Neural progenitor cell (in vitro differentiated cells): ENCODE data around the gene LGALS7B.

ENCODE experiments used
- EZH2 ChIP-seq: fragments of 200-600 bp; sonication (generic); IDR thresholded peaks from 2 replicates; pipeline ENCODE4 v1.6.1; 2017; ENCODE audit warnings: antibody characterized with exemption, mild to moderate bottlenecking, moderate library complexity
- EZH2phosphoT487 ChIP-seq: fragments of 200-600 bp; sonication (generic); IDR thresholded peaks from 2 replicates; pipeline ENCODE4 v1.6.1; 2017; ENCODE audit warnings: antibody characterized with exemption
- TF ChIP-seq, protein P1 (sequence below): fragments of 200-600 bp; sonication (generic); IDR thresholded peaks from 2 replicates; pipeline ENCODE4 v1.5.1; 2017; ENCODE audit warnings: antibody characterized with exemption, mild to moderate bottlenecking

DNA sequence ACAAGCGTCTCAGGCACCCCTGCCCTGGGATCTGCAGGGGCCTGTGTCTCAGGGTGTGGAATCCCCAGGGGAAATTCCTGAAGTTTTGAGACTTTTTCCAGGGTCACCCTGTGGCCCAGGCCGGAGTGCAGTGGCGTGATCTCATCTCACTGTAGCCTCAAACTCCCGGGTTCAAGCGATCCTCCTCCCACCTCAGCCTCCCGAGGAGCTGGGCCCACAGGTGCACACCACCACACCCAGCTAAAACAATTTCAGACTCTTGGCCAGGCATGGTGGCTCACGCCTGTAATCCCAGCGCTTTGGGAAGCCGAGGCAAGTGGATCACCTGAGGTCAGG, 48.8 kb upstream of the LGALS7B start:
- TF ChIP-seq, protein P1, sequence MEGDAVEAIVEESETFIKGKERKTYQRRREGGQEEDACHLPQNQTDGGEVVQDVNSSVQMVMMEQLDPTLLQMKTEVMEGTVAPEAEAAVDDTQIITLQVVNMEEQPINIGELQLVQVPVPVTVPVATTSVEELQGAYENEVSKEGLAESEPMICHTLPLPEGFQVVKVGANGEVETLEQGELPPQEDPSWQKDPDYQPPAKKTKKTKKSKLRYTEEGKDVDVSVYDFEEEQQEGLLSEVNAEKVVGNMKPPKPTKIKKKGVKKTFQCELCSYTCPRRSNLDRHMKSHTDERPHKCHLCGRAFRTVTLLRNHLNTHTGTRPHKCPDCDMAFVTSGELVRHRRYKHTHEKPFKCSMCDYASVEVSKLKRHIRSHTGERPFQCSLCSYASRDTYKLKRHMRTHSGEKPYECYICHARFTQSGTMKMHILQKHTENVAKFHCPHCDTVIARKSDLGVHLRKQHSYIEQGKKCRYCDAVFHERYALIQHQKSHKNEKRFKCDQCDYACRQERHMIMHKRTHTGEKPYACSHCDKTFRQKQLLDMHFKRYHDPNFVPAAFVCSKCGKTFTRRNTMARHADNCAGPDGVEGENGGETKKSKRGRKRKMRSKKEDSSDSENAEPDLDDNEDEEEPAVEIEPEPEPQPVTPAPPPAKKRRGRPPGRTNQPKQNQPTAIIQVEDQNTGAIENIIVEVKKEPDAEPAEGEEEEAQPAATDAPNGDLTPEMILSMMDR, result no peak
- TF ChIP-seq EZH2 (no peak), EZH2phosphoT487 (no peak)
